Measurements from ENCODE around the gene TBX6. TPM values are rescaled to one million over a fixed set of nuclear protein-coding genes. Genes with fewer than 3 reads are reported as not detected.

TBX6 gene
- total and polyA plus RNA-seq, 10 donors = 0.66 to 3.4 (median 1.8) TPM; not detected in 1

- Histone ChIP-seq H3K27ac (peak overlapping the region in 2 of 8 donors; percentile 77 to 85), H3K27me3 (replicated peaks in 1 of 7) (no peaks in the 10 kb centered on the region), H3K4me1 (peaks cover 19 to 84% (median 42%) of the 10 kb centered on the region in 6 donors), H3K4me3 (no peak overlapping the region), H3K36me3 (peaks cover 6 to 43% (median 30%) of the 10 kb centered on the region in 6 donors), H3K9me3 (no peaks in the 10 kb centered on the region)
- intact Hi-C loops (cut with DNase I; ENCODE audit: low total_unique reads) = no loop called here
- no peak for DNase-seq
- TF ChIP-seq CTCF (IDR thresholded peaks at IDR 0.05 in 8 of 11, conservative IDR thresholded peaks at IDR 0.05 in 3 of 11) = no peak
- no peak for TF ChIP-seq POLR2AphosphoS5 (IDR thresholded peaks at IDR 0.05)
- no peak for TF ChIP-seq POLR2A (IDR thresholded peaks at IDR 0.05)
- WGBS, 5 donors = 74 to 92% (median 88%) methylated on average over 7 to 10 of the region's 10 CpGs
Observed at GRCh38 chr16:30088237-30088831, 3.4 kb downstream of the TBX6 start.

DNA sequence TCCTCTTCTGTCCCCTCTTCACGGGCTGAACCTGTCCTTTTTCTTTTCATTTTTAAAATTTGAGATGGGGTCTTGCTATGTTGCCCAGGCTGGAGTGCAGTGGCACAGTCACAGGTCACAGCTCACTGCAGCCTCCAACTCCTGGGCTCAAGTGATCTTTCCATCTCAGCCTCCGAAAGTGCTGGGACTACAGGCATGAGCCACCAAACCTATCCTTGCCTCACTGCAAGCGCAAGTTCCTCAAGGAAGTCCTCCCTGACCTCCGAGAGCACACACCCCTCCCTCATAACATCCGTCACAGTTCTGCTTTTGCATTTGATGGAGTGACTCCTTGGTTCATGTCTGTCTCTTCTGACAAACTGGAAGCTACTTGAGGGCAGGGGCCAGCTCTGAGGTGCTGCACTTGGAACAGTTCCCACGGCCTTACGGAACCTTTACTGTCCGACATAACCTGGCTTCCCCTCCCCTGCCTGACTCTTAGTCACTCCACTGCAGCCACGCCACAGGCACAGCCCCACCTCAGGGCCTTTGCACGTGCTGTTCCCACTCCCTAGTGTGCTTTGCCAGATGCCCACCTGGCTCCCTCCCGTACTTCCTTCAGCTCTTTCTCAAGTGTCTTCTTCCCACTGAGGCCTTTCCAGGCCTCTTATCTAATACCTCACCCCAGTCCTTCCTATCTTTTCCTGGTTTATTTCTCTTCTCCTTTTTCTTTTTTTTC is 4.4 kb downstream of the TBX6 start:
- peaks cover 6 to 47% (median 38%) of the 10 kb centered on the region in 6 donors for H3K36me3 ChIP-seq
- WGBS, 5 donors = 66 to 91% (median 79%) methylated on average over 11 of the region's 11 CpGs
- peak; percentile 79 for DNase-seq

GRCh38 chr16:30086291-30087140 is 5.2 kb downstream of the TBX6 start:
- 80 to 89% (median 85%) methylated on average over 16 to 27 of the region's 27 CpGs for WGBS, 5 donors

More for the DNA sequence above, 4.4 kb downstream of the TBX6 start:
- no peaks in the 10 kb centered on the region for H3K9me3 ChIP-seq
- no peaks in the 10 kb centered on the region for H3K27me3 ChIP-seq (replicated peaks in 1 of 7)
- intact Hi-C loops (cut with DNase I; ENCODE audit: low total_unique reads) = no loop called here
- peaks cover 9 to 74% (median 32%) of the 10 kb centered on the region in 6 donors for H3K4me1 ChIP-seq
- peak overlapping the region in 7 of 8 donors; percentile 36 to 85 (median 70) for H3K27ac ChIP-seq
- TF ChIP-seq CTCF (IDR thresholded peaks at IDR 0.05 in 8 of 11, conservative IDR thresholded peaks at IDR 0.05 in 3 of 11) (no peak), POLR2A (IDR thresholded peaks at IDR 0.05) (no peak), POLR2AphosphoS5 (IDR thresholded peaks at IDR 0.05) (peak in 2 of 3 donors; percentile 25 to 69)
- H3K4me3 ChIP-seq = peak overlapping the region in 1 of 8 donors; percentile 19

More at GRCh38 chr16:30086291-30087140, 5.2 kb downstream of the TBX6 start:
- Histone ChIP-seq H3K36me3 (peaks cover 6 to 55% (median 46%) of the 10 kb centered on the region in 6 donors), H3K27ac (peak overlapping the region in 7 of 8 donors; percentile 36 to 85 (median 70)), H3K4me1 (peaks cover 6 to 66% (median 24%) of the 10 kb centered on the region in 6 donors), H3K4me3 (peak overlapping the region in 1 of 8 donors; percentile 19), H3K9me3 (no peaks in the 10 kb centered on the region), H3K27me3 (replicated peaks in 1 of 7) (no peaks in the 10 kb centered on the region)
- TF ChIP-seq CTCF (IDR thresholded peaks at IDR 0.05 in 8 of 11, conservative IDR thresholded peaks at IDR 0.05 in 3 of 11) (no peak), POLR2A (IDR thresholded peaks at IDR 0.05) (no peak), POLR2AphosphoS5 (IDR thresholded peaks at IDR 0.05) (peak in 1 of 3 donors; percentile 49)
- no peak for DNase-seq
- intact Hi-C loops (cut with DNase I; ENCODE audit: low total_unique reads) = no loop called here
